Fibroblast of lung (primary cell): Measurements from ENCODE around the gene ITIH6.

Experiments used
- EZH2 ChIP-seq: IDR thresholded peaks from 2 replicates; pipeline ENCODE4 v1.5.1; 2012; ENCODE audit warnings: low read length, control low read depth, mild to moderate bottlenecking; ENCODE audit errors: missing control alignments
- TF ChIP-seq, protein P1 (sequence below), 2 donors: IDR thresholded peaks in 1 of 2; conservative IDR thresholded peaks in 1 of 2; 1 replicate in 1 of 2; 2 replicates in 1 of 2; pipeline ENCODE4 v1.5.1; 2011 to 2012; ENCODE audit warnings: low read length in 2 of 2, control low read depth in 1 of 2, inconsistent platforms in 1 of 2, low read depth in 1 of 2, mild to moderate bottlenecking in 1 of 2

DNA sequence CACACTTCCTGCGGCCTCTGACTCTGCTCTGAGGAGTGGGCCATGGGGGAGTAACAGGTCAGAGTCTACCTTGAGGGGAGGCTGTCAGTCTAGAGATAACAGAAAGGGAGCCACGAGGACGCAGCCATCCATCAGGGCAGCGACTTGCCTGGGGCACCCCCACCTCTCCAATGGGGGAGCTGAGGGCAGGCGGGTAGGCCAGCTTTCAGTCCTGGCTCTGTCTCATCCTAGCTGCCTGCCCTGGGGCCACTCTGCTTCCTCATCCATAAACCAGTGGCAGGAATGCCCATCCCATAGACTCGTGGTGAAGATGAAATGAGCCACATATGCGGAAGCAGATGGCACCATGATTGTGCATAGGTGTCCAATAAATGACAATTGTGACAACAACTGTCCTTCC is 22.7 kb upstream of the ITIH6 start:
- TF ChIP-seq, protein P1, sequence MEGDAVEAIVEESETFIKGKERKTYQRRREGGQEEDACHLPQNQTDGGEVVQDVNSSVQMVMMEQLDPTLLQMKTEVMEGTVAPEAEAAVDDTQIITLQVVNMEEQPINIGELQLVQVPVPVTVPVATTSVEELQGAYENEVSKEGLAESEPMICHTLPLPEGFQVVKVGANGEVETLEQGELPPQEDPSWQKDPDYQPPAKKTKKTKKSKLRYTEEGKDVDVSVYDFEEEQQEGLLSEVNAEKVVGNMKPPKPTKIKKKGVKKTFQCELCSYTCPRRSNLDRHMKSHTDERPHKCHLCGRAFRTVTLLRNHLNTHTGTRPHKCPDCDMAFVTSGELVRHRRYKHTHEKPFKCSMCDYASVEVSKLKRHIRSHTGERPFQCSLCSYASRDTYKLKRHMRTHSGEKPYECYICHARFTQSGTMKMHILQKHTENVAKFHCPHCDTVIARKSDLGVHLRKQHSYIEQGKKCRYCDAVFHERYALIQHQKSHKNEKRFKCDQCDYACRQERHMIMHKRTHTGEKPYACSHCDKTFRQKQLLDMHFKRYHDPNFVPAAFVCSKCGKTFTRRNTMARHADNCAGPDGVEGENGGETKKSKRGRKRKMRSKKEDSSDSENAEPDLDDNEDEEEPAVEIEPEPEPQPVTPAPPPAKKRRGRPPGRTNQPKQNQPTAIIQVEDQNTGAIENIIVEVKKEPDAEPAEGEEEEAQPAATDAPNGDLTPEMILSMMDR (conservative IDR thresholded peaks at IDR 0.05 in 1 of 2, IDR thresholded peaks at IDR 0.05 in 1 of 2; ENCODE audit: low read depth in 1 of 2, low read length in 2 of 2), result no peak
- TF ChIP-seq EZH2, result no peak
